LoVo (cell line): ENCODE results near the gene FOXO1.

Source experiments
- DNase-seq: peaks from one replicate; pipeline ENCODE4 v3.0.0-alpha.2; 2016; ENCODE audit warnings: low spot score

The FOXO1 gene

GRCh38 chr13:40635315-40635995 is 31.0 kb downstream of the FOXO1 start:
- no peak for DNase-seq

- no peak for DNase-seq
Measured at GRCh38 chr13:40632915-40633314, 33.5 kb downstream of the FOXO1 start.

GRCh38 chr13:40631605-40632004 is 34.8 kb downstream of the FOXO1 start:
- DNase-seq: no peak

GRCh38 chr13:40629678-40630384 is 36.6 kb downstream of the FOXO1 start:
- no peak for DNase-seq

- no peak for DNase-seq
Measured at GRCh38 chr13:40626977-40627376, 39.5 kb downstream of the FOXO1 start.

- no peak for DNase-seq
Measured at GRCh38 chr13:40626561-40626960, 39.9 kb downstream of the FOXO1 start.

- DNase-seq: no peak
Measured at GRCh38 chr13:40624986-40625385, 41.5 kb downstream of the FOXO1 start.

GRCh38 chr13:40624383-40624782 is 42.1 kb downstream of the FOXO1 start:
- DNase-seq: no peak

GRCh38 chr13:40622761-40623160 is 43.7 kb downstream of the FOXO1 start:
- no peak for DNase-seq

- no peak for DNase-seq
Measured at GRCh38 chr13:40622246-40622645, 44.2 kb downstream of the FOXO1 start.

- DNase-seq: no peak
Measured at GRCh38 chr13:40619479-40619814, 47.0 kb downstream of the FOXO1 start.

- DNase-seq: no peak
Measured at GRCh38 chr13:40618581-40619478, 47.6 kb downstream of the FOXO1 start.

GRCh38 chr13:40617801-40618356 is 48.6 kb downstream of the FOXO1 start:
- no peak for DNase-seq

- DNase-seq: no peak
Measured at GRCh38 chr13:40615619-40616018, 50.8 kb downstream of the FOXO1 start.

- DNase-seq: no peak
Measured at GRCh38 chr13:40613914-40614313, 52.5 kb downstream of the FOXO1 start.

GRCh38 chr13:40613192-40613818 is 53.1 kb downstream of the FOXO1 start:
- no peak for DNase-seq

- DNase-seq: no peak
Measured at GRCh38 chr13:40612041-40612440, 54.4 kb downstream of the FOXO1 start.

- DNase-seq: no peak
Measured at GRCh38 chr13:40611635-40612034, 54.8 kb downstream of the FOXO1 start.

GRCh38 chr13:40611004-40611403 is 55.4 kb downstream of the FOXO1 start:
- no peak for DNase-seq

GRCh38 chr13:40609972-40610726 is 56.3 kb downstream of the FOXO1 start:
- peak; percentile 10 for DNase-seq

- no peak for DNase-seq
Measured at GRCh38 chr13:40608308-40608707, 58.1 kb downstream of the FOXO1 start.
